ENCODE results near the gene OOSP4A.

The OOSP4A gene

DNA sequence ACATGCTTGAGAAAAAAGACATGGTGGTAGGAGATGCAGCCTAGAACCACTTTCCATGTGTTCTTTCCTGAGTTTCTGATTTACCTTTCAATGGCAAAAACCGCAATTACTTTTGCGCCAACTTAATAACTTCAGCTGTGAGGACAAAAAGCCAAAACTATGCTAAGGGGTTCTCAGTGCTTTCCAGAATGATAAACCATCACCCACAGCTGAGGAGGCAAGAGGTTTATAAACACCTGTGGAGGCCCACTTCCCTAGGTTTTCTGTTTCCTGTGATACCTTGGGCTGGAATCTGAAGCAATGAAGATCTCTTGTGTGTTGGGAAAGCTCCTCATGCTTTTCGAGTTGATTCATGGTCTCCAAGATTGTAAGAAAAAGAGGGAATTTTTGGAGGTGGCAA is at the start of gene OOSP4A:
OOSP4A (plus strand) TSS at position 301 of the 400 bp plus-strand sequence; CDS start at position 301, 0 bp downstream.
- no peak for DNase-seq (ENCODE audit: low spot score)

- DNase-seq (ENCODE audit: low spot score), result no peak
Measured at GRCh38 chr11:59918480-59918879, 45.4 kb upstream of the OOSP4A start.

DNA sequence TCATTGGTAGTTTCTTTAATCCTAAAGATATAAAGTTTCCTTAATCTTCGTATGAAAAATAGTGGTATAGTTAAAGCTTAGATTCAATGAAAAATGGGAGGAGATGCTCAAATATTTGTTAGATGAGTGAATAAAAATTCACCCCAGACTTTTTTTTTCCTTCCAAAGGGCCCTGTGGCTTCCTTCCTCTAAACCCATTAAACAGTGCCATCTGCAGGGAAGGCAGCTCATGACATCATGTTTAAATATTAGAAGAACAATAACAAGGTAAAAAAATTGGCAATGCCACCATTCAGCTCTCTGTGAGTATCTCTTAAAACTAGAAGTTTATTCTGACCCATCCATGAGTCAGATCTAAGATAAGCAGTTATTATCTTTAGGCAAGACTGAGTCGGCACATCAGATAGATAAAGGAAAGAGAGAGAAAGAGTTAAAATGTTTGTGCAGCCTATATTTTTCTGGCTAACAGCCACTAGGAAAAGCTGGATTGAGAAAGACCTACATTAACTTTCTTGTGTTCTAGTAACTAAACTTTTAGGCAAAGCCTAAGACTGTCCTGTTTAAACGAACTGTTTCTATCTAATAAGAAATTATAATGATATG is 44.7 kb upstream of the OOSP4A start:
- DNase-seq (ENCODE audit: low spot score), result peak; percentile 7

GRCh38 chr11:59923813-59924212 is 40.0 kb upstream of the OOSP4A start:
- no peak for DNase-seq (ENCODE audit: low spot score)

- no peak for DNase-seq (ENCODE audit: low spot score)
Measured at GRCh38 chr11:59931688-59932087, 32.1 kb upstream of the OOSP4A start.

DNA sequence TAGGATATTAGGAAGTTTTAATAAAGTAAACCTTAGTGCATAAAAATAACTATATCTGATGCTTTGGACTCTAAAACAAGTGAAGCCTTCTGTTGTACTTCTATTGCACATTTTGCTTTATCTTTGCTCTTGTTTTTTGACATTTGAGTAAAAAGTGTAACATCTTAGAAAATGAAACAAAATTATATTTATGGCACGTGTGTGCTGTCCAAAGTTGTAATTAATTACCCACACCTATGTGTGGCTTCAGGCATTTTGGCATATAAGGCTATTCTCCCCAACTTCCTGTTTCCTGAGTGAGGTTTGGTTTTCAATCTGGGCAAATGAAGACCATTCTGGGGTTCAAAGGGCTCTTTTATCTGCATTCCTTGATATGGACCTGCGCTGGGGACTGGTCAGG is 25.7 kb upstream of the OOSP4A start, which contains the start of gene OOSP1:
OOSP1 (plus strand) TSS at position 301 of the 400 bp plus-strand sequence; CDS start at position 324, 23 bp downstream.
- no peak for DNase-seq (ENCODE audit: low spot score)

DNA sequence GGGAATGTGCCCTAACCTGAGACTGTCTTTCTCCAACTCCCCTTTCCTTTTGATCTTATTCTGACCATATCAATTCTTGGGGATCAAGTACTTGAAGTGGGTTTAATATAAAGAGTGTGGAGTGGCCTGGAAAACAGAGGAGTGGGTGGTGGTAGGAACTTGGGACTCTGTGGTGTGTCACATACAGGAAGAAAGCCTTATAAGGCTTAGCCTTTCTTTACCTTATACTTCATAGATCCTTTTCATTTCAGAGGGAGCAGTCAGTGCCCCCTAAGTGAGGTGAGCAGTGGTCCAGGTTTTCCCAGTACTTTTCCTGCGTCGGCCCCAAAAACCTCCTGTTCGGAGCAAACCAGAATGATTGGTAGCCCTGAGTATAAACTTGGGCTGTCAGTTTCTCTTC is 25.1 kb upstream of the OOSP4A start:
- no peak for DNase-seq (ENCODE audit: low spot score)

DNA sequence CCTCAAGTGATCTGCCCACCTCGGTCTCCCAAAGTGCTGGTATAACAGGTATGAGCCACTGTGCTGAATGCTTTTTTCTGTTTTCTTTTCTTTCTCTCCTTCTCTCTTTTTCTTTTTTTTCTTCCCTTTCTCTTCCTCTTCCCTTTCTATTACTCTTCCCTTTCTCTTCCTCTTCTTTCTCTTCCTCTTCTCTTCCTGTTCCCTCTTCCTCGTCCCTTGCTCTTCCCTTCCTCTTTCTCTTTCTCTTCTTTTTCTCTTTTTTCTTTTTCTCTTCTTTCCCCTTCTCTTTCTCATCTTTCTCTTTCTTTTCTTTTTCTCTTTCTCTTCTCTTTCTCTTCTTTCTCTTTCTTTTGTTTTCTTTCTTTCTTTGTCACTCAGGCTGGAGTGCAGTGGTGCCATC is 24.4 kb upstream of the OOSP4A start:
- no peak for DNase-seq (ENCODE audit: low spot score)

DNA sequence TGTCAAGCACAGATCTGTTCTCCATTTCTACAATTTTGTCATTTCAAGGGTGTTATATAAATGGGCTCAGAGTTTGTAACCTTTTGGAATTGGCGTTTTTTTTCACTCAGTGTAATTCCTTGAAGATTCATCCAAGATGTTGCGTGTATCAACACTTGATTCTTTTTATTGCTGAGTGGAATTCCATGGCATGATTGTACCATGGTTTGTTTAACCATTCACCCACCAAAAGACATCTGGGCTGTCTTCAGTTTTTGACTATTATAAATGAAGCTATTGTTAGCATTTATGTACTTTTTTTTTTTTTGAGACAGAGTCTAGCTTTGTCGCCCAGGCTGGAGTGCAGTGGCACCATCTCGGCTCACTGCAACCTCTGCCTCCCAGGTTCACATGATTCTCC is 22.7 kb upstream of the OOSP4A start:
- no peak for DNase-seq (ENCODE audit: low spot score)

GRCh38 chr11:59943997-59944714 is 19.7 kb upstream of the OOSP4A start:
- no peak for DNase-seq (ENCODE audit: low spot score)

GRCh38 chr11:59944720-59945119 is 19.1 kb upstream of the OOSP4A start:
- peak; percentile 47 for DNase-seq (ENCODE audit: low spot score)

DNA sequence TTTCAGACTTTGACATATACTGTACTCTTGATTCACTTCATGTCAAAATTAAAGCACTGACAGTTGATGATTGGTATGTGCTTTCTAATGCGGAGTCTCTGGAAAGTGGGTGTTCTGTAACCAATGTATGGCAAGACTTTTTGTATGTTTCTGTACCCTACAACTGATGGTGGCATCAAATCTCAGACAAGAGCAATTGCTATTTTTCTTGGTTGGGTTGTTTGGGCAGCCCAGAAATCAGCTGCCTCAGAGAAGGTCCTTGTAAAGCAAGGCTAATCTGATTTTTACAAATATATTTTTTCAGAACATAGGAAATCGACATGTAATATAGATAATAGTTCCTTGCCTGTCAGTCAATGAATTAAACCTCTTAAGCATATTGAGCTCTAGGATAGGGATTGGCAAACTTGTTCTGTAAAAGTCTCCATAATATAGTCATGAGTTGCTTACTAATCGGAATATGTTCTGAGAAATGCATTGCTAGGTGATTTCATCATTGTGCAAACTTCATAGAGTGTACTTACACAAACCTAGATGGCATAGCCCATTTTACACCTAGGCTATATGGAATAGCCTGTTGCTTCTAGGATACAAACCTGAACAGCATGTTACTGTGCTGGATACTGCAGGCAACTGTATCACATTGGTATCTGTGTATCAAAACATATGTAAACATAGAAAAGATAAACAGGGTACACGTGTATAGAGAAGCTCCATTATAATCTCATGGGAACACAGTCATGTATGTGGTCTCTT is 10.2 kb upstream of the OOSP4A start:
- no peak for DNase-seq (ENCODE audit: low spot score)

- DNase-seq (ENCODE audit: low spot score), result no peak
Measured at GRCh38 chr11:59954219-59954847, 9.5 kb upstream of the OOSP4A start.

DNA sequence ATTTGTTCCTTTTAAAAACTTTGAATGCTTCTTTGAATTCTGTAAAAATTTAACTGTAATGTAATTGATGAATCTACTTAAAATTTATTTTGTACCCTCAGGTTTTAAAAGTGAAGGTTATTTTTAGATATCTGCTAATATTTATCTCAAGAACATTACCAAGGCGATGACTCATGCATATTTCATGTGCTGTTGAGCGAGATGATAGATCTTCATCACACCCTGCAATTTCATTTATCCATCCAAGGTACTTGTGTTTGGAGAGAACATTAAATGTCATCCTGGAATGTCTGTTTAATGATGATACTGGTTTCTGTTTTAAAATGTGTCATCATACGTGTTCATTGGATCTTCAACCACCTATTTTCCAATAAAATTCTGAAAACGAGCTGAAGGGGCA is 6.7 kb upstream of the OOSP4A start:
- DNase-seq (ENCODE audit: low spot score), result no peak

- DNase-seq (ENCODE audit: low spot score), result no peak
Measured at GRCh38 chr11:59960502-59961381, 3.1 kb upstream of the OOSP4A start.

DNA sequence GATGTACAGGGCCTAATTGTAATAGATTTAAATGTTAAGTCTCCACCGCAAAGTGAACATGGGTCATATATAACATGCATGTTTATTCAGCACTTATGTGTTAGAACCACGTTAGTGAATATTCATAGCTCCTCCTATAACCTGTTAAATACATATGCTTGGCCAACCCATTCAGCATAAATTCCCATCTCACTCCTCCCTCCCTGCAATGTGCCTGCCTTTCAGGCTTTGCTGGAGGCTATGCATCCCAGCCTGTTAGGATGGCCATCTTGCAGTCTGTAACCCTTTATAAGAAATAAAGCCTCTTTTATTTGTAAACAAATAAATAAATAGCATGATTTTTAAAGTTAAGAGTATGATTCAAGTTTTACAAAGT is 1.7 kb upstream of the OOSP4A start:
- DNase-seq (ENCODE audit: low spot score), result no peak

DNA sequence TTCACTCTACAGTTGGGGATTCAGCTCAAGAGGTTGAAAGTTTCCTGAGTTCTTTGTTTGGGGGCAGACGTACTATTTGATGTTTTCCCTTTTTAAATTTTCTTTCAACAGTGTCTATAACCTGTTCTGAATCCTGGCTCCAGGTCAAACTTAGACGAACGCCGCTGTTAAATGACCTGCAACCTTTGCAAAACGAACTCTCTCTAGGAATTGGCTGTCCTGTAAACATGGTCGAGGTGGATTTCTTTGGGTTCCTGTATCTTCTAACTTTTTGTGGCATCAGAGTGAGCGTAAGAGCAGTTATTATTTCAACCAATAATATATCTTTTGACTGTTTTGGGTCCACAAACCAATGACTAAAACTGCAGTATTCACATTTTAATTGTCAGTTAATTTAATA is 1.6 kb downstream of the OOSP4A start:
- no peak for DNase-seq (ENCODE audit: low spot score)

- no peak for DNase-seq (ENCODE audit: low spot score)
Measured at GRCh38 chr11:59966201-59966600, 2.4 kb downstream of the OOSP4A start.

GRCh38 chr11:59967677-59968394 is 4.0 kb downstream of the OOSP4A start:
- DNase-seq (ENCODE audit: low spot score), result no peak

GRCh38 chr11:59968395-59968783 is 4.6 kb downstream of the OOSP4A start:
- DNase-seq (ENCODE audit: low spot score), result no peak

GRCh38 chr11:59973097-59973496 is 9.3 kb downstream of the OOSP4A start:
- DNase-seq (ENCODE audit: low spot score), result no peak
